ENCODE data around the gene MAD1L1. TPM values are rescaled to one million over a fixed set of nuclear protein-coding genes. Genes with fewer than 3 reads are reported as not detected.

The MAD1L1 gene
- total and polyA plus RNA-seq, 2 of the 13 experiments (the other 11 are each of a cell fraction or from before 2014, with no cell fraction given) = 17.4 to 64.7 TPM

DNA sequence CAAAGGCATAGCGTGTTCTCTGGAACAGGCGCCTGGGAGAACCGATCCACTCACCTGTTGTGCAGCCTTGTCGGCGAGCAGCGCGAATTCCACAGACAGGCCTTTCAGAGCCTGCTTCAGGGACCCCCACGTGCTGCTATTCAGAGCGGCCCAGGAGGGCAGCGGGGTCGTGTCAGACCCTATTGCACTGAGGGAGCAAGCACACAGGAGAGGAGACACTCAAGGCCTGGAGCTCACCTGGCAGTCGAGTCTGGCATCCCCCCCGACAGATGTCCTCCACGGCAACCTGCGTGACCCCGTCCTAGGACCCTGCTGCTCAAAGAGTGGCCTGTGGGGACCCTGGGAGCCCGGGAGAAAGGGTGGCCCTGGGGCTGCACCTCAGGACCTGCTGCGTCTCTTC lies 30.4 kb upstream of the MAD1L1 start:
- no peak for DNase-seq (ENCODE audit: low spot score)
- no peak overlapping the region for H3K27ac ChIP-seq (ENCODE audit: extremely low read length, insufficient read depth, low read length)
- no peaks in the 10 kb centered on the region for H4K20me1 ChIP-seq (ENCODE audit: insufficient read depth, low read length)
- FAIRE-seq = no peak
- no peak for ATAC-seq
- no peak for TF ChIP-seq ZC3H13 (CRISPR knock-in tag; IDR thresholded peaks at IDR 0.05)
- TF ChIP-seq, protein P1, sequence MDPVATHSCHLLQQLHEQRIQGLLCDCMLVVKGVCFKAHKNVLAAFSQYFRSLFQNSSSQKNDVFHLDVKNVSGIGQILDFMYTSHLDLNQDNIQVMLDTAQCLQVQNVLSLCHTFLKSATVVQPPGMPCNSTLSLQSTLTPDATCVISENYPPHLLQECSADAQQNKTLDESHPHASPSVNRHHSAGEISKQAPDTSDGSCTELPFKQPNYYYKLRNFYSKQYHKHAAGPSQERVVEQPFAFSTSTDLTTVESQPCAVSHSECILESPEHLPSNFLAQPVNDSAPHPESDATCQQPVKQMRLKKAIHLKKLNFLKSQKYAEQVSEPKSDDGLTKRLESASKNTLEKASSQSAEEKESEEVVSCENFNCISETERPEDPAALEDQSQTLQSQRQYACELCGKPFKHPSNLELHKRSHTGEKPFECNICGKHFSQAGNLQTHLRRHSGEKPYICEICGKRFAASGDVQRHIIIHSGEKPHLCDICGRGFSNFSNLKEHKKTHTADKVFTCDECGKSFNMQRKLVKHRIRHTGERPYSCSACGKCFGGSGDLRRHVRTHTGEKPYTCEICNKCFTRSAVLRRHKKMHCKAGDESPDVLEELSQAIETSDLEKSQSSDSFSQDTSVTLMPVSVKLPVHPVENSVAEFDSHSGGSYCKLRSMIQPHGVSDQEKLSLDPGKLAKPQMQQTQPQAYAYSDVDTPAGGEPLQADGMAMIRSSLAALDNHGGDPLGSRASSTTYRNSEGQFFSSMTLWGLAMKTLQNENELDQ (CRISPR knock-in tag; IDR thresholded peaks at IDR 0.05; ENCODE audit: borderline replicate concordance) = no peak
- no peak for TF ChIP-seq FOSL2 (CRISPR knock-in tag; IDR thresholded peaks at IDR 0.05)
- no peak for TF ChIP-seq ZNF138 (CRISPR knock-in tag; IDR thresholded peaks at IDR 0.05; ENCODE audit: low read depth)
- TF ChIP-seq KLF12 (CRISPR knock-in tag; IDR thresholded peaks at IDR 0.05; ENCODE audit: borderline replicate concordance) = no peak
- no peak for TF ChIP-seq SCMH1 (CRISPR knock-in tag; IDR thresholded peaks at IDR 0.05; ENCODE audit: borderline replicate concordance)
- TF ChIP-seq BRD4 (CRISPR knock-in tag; IDR thresholded peaks at IDR 0.05) = no peak
- TF ChIP-seq PHF5A (CRISPR knock-in tag; IDR thresholded peaks at IDR 0.05; ENCODE audit: low read depth, unreplicated experiment) = no peak
- H3K4me1 ChIP-seq (ENCODE audit: insufficient read depth, low read length) = 0 out of 2 replicates have a peak, but pooled peaks cover 11% of the 10 kb centered on the region
- no peak overlapping the region for H2AFZ ChIP-seq (ENCODE audit: low read length)
- WGBS (ENCODE audit: low lambda C conversion rate) = 94% methylated on average over 6 of the region's 18 CpGs
- POLR2A ChIA-PET = no interaction called here
- intact Hi-C loops (cut with micrococcal nuclease; ENCODE audit: unreplicated experiment) = no loop called here
- no peaks in the 10 kb centered on the region for H3K27me3 ChIP-seq (ENCODE audit: control insufficient read depth in 1 of 2, insufficient read depth in 2 of 2, low read length in 2 of 2)
- no peaks in the 10 kb centered on the region for H3K79me2 ChIP-seq (ENCODE audit: insufficient read depth, low read length)
- no peak overlapping the region for H3K4me3 ChIP-seq (replicated peaks in 1 of 3; ENCODE audit: insufficient read depth in 1 of 3, low read depth in 2 of 3, low read length in 3 of 3)
- peaks cover 0 to 19% of the 10 kb centered on the region in 2 experiments; a peak in 2 of 5 replicates for H3K36me3 ChIP-seq (replicated peaks in 1 of 2; ENCODE audit: control insufficient read depth in 1 of 2, insufficient read depth in 2 of 2, low read length in 2 of 2)
- CTCF ChIA-PET (ENCODE audit: low intra/inter-chr PET ratio, low total read pairs) = no interaction called here
- in situ Hi-C loops (cut with HindIII; ENCODE audit: extremely low pct_ligation_motif_present, low pct_unique_long_range_greater_than_20kb) = no loop called here
- no peak overlapping the region for H3K9ac ChIP-seq (ENCODE audit: insufficient read depth, low read depth, low read length)
- no peaks in the 10 kb centered on the region for H3K9me3 ChIP-seq (ENCODE audit: low read length)
- BruUV-seq (replicated peaks) = no TSS peak
- H3K4me2 ChIP-seq (ENCODE audit: low read depth, low read length) = no peak overlapping the region

Measured in HepG2 (cell line).